SH-SY5Y (cell line): ENCODE measurements around the gene GCNT2.

Source experiments
- GATA2 ChIP-seq: IDR thresholded peaks from 2 replicates; pipeline ENCODE4 v1.6.1; 2011; ENCODE audit warnings: mild to moderate bottlenecking, low read depth, low read length
- GATA3 ChIP-seq: IDR thresholded peaks from 2 replicates; pipeline ENCODE4 v1.6.1; 2011; ENCODE audit warnings: low read depth, mild to moderate bottlenecking, low read length, moderate library complexity

GCNT2 gene

DNA sequence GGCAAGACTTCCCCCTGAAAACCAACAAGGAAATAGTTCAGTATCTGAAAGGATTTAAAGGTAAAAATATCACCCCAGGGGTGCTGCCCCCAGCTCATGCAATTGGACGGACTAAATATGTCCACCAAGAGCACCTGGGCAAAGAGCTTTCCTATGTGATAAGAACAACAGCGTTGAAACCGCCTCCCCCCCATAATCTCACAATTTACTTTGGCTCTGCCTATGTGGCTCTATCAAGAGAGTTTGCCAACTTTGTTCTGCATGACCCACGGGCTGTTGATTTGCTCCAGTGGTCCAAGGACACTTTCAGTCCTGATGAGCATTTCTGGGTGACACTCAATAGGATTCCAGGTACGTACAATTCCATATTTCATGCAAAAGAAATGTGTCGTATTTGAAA, 35.8 kb downstream of the GCNT2 start:
- no peak for TF ChIP-seq GATA2
- TF ChIP-seq GATA3: no peak

DNA sequence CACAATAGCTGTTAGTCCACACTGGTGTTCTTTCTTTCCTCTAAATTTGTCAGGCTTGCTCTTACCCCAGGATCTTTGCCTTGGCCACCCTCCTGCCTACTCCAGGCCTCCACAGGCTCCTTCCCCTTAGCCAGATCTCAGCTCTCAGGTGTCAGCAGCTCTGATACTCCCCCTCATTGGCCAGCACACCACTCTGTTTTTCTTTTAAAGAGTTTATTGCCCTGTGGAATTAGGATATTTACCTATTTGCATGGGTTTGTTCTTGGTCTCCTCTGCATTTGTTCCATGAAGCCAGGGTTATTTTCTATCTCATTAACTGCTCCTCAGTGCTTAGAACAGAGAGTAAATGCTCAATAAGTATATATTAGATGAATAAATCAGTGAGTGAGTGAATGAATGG, 36.8 kb downstream of the GCNT2 start:
- TF ChIP-seq GATA3 (no peak), GATA2 (no peak)

DNA sequence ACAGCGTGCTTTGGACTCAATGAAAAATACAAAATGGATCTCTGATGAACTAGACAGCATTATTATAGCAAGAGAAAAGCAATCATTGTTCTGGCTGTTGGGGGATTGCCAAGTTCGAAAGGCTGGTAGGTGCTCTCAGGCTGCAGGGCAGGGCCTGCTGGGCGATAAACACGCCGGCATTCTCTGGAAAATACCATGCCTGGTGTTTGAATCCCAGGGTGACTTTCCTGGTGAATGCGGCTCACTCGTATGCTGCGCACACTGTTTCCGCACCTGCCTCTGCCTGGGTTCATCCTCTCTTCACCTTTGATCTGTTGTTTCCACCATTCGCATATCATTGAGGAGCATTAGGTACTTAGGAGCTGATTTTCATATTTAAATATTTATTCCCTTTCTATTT, 37.4 kb downstream of the GCNT2 start:
- TF ChIP-seq GATA2: no peak
- TF ChIP-seq GATA3: no peak

DNA sequence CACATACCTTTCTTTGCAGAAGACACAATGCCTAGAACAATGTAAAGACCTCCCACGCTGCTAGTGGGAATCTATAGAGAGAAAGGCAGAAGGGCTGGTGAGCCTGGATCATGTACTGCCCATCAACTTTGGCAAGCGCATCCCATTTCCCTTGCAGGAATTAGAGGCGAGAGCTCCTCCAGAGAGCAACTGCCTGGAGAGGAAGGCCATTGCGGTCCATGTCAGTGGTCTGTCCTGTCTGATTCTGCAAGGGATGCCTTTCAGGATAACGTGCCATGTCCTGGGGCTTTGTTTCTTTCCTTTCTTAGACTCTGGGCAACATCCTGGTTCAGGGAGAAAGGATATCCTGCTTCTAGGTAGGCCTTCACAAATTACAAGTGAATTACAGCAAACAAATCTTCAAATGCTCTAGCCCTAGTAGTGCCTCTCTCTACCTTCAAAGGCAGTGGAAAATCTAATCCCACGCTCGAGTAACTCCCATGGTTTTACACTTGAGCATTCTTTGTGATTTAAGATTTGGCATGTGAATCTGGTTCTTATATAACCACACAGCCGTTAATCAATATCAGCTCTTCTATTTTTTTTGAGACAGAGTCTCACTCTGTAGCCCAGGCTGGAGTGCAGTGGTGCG, 38.5 kb downstream of the GCNT2 start:
- no peak for TF ChIP-seq GATA3
- TF ChIP-seq GATA2: no peak

DNA sequence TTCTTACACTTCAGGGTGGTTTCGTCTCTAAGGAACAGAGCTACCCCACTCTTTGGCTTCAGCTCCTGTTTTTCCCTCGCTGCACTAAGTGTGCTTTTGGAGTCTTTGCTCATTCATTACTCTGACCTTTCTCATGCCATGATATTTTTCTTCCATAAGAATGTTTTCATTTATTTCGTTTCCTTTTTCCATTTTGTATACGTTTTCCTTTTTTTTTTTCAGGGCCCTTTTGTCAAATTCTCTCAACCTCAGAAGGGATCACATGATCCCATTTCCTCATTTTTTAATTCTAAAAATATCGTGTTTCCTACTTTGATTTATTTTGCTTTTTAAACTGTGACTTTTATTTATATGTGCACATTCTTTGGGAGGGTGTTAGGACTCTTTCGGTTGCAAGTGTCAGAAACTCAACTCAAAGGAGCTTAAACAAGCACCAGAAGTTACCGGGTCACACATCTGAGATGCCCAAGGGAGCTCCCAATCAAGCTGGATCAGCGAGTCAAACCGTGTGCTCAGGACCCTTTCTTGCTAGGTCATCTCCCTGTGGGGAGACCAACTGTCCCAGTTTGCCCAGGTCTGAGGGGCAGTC, 40.6 kb downstream of the GCNT2 start:
- TF ChIP-seq GATA3 (no peak), GATA2 (no peak)

DNA sequence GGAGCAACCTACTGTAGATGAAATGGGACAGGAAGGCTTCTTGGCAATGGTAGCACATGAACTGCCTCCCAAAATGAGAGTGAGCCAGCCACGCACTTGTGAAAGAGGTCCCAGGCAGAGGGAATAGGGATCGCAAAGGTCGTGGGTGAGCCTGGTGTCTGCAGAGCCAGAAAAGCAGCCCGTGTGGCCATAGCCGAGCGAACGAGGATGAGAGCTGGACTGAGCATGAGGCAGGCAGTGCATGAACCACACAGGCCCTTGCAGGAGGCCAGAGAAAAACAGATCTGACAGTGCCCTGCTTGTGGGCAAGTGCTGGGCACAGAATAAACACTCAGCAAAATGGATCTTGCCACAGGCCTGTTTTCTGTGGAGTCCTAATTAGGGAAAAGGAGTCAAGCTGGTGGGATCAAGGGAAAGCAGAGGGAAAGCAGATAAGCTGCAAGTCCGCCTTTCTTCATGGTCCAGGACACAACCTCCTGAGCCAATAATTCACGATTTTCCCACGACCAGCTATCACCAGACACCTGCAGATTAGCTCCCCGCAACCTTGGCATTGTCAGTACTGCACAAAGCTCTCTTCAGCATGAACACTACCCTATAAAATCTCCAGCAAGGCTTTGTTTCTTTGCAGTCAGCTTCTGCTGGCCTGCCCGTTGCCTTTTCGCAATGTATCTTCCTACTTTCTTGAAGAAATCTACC, 44.0 kb downstream of the GCNT2 start:
- TF ChIP-seq GATA3: no peak
- TF ChIP-seq GATA2: no peak

DNA sequence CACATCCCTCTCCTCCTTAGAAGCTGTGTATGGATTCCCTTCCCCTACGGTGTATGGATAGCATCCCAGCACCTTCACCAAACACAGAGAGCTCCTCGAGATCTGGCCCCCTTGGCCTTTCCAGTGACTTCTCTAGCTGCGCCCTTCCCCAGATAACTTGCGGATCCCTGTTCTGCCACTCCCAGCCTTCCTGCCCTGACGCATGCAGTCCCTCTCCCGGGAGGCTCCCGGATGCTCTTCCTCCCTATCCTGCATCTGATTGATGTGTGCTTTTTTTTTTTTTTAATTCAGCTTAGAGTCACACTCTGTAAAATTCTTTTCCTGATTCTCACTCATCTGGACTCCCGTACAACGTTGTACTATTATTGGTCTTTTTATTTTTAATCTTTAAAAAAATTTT, 44.8 kb downstream of the GCNT2 start:
- TF ChIP-seq GATA3: no peak
- no peak for TF ChIP-seq GATA2

DNA sequence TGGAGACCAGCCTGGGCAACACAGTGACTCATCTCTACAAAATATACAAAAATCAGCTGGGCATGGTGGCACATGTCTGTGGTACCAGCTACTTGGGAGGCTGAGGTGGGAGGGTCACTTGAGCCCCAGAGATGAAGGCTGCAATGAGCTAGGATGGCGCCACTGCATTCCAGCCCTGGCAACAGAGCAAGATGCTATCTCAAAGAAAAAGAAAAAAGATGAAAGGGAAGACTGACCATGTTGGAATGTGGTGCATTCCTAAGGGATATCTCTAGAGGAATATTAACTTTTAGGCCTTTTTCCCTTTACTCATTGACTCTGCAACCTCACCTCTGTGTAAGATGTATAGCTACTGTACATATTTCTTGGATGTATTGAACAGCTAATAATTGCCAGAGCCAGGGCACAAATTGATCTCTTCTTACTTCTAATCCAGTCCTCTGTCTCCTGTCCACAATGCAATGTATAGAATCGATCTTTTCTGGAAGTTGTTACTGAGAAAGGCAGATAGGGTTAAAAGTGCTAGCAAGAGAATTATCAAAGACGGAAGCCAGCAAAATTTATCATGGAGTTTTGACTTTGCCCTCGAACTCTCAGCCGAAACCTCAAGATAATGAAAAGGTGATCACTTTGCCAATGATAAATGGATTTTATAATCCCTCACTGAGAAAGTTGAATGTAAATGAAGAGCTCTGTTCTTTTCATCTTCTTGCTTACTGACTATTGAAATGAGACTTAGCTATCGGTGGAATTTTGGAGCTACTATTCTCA, 46.3 kb downstream of the GCNT2 start:
- no peak for TF ChIP-seq GATA2
- TF ChIP-seq GATA3: no peak

DNA sequence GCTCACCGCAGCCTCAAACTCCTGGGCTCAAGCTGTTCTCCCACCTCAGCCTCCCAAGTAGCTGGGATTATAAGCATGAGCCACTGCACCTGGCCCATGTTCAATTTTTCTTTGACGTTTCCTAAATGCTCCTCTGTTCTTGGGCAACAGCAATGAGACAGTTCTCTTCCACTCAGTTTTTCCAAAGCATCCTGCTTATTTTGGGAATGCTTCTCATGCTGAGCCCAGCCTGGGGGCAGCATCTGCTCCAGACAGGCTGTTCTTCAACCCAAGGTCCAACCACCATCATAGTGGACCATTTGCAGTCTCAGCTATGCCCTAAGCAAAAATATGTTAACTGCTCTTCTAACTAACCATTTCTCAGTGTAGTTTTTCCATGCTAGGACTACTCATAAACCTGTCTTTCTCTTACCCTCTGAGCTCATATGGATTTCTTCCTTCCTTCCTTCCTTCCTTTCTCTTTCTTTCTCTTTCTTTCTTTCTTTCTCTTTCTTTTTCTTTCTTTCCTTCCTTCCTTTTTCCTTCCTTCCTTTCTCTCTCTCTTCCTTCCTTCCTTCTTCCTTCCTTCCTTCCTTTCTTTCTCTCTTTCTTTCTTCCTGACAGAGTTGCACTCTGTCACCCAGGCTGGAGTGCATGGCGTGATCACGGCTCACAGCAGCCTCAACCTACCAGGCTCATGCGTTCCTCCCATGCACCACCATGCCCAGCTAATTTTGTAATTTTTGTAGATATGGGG, 48.4 kb downstream of the GCNT2 start:
- TF ChIP-seq GATA3 (no peak), GATA2 (no peak)

DNA sequence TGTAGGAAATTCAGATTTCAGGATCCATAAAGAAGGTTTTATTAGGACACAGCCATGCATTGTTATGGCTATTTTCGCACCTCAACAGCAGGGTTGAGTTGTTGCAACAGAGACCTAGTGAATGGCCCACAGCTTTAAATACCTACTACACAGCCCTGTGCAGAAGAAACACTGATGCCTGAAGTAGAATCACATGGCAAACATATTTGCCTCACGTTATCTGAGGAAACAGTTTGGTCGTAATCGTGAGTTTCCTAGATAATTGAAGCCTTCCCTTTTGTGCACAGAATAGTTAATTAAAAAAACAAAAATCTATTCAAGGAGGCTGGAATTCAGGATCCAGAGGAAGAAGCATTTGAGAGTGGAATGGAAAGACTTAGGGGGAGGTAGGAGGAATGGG, 55.1 kb downstream of the GCNT2 start:
- TF ChIP-seq GATA3: no peak

DNA sequence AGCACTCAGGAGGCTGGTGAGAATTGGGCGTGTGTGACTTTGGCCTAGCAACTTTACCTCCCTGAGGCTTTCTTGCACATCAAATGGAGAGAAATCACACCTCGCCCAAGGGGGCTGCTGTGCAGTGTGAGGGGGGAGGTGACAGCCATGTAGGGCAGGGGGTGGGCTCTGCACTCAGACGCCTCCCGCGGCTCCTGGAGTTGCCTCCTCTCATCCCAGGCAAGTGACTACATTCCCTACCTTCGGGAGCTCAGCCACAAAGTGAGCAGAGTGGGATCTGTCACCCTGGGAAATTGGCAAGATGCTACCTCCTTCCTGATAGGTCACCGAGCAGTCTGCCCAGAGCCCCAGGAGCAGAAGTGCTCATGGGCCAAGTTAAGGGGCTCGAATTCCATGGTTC, 56.0 kb downstream of the GCNT2 start:
- TF ChIP-seq GATA3 (no peak), GATA2 (no peak)

DNA sequence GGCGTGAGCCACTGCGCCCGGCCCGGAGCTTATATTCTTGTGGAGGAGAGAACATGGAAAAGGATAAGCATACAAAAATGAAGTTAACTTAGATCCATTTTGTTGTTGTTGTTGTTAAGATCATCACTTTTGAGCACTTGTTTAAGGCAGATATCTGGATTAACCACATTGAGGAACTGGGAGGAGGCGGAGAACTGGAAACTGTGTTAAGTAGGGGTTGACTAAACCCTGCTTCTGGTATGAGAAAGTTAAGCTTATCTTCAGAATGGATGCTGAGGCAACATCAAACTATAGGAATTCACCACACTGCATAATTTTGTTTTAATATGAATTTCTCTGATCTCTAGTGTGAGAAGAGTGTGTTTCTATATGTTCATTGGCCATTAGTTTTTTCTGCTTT, 57.6 kb downstream of the GCNT2 start:
- TF ChIP-seq GATA2 (no peak), GATA3 (no peak)

DNA sequence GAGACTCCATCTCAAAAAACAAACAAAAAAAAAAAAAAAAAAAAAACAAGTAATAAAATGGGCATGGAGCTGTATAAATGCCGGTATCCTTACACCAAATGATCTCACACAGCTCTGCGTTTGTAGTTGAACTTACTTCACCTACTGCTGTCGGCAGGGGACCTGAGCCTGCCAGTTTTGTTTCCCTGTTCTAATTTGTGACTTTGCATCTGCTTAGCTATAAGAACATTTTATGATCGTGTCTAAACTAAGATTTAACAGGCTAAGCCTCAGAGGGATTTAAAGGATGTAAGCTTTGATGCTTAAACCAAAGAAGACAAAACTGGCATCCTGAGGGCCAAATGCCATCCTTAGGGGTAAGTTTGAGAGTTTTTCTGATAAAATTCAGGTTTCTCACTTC, 58.7 kb downstream of the GCNT2 start:
- TF ChIP-seq GATA3 (no peak), GATA2 (no peak)

DNA sequence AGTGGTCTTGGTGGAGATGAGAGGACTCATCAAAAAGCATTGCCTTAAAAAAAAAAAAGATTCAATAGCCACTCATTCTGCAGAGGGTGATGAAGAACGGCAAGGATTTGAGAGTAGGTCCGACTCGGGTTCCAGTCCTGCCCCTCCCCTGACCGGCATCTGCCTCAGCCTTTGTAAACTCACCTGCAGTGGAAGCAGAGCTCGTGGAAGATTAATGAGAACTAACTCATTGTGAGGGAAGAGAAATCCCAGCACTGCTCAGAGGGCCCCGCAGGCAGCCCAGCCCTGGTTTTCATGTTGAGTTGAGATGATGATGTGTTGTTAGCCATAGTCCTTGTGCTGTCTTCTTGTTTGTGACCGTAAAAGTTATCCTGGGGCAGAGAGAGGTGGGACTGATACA, 59.4 kb downstream of the GCNT2 start:
- no peak for TF ChIP-seq GATA2
- TF ChIP-seq GATA3: no peak
